Chondrocyte (in vitro differentiated cells): Measurements from ENCODE around the gene COQ7. TPM values are rescaled to one million over a fixed set of nuclear protein-coding genes. Genes with fewer than 3 reads are reported as not detected.

ENCODE experiments used
- DNase-seq: peaks from one replicate; pipeline ENCODE4 v3.0.0; 2021; ENCODE audit warnings: mixed read lengths, low spot score
- H3K27ac Mint-ChIP-seq: one replicate; pipeline ENCODE4 v1.8.0; 2021; ENCODE audit warnings: mild to moderate bottlenecking, moderate library complexity, mixed read lengths; ENCODE audit not compliant: unreplicated experiment
- H3K27me3 Mint-ChIP-seq: 2 replicates; pipeline ENCODE4 v1.8.0; 2021; ENCODE audit warnings: low read depth, mixed read lengths
- H3K36me3 Mint-ChIP-seq: 2 replicates; pipeline ENCODE4 v1.8.0; 2021; ENCODE audit warnings: low read depth, mixed read lengths
- H3K4me1 Mint-ChIP-seq: 2 replicates; pipeline ENCODE4 v1.8.0; 2021; ENCODE audit warnings: low read depth, mild to moderate bottlenecking, mixed read lengths
- H3K4me3 Mint-ChIP-seq: one replicate; pipeline ENCODE4 v1.8.0; 2021; ENCODE audit warnings: mild to moderate bottlenecking, moderate library complexity, mixed read lengths; ENCODE audit not compliant: unreplicated experiment
- H3K9me3 Mint-ChIP-seq: 2 replicates; pipeline ENCODE4 v1.8.0; 2021; ENCODE audit warnings: low read depth, mixed read lengths
- total RNA-seq: library from RNA; stranded (reverse); gene quantifications from 3 replicates; pipeline ENCODE4 v1.2.1, GENCODE V29; 2021
- TF ChIP-seq, protein P1 (sequence below): fragments of 200-600 bp; sonication (generic); IDR thresholded peaks from 2 replicates; pipeline ENCODE4 v1.5.0; 2021; ENCODE audit warnings: antibody characterized with exemption, mild to moderate bottlenecking, moderate library complexity

The COQ7 gene
- total RNA-seq, 1 donor from 2014 or later, result 20.7 TPM

DNA sequence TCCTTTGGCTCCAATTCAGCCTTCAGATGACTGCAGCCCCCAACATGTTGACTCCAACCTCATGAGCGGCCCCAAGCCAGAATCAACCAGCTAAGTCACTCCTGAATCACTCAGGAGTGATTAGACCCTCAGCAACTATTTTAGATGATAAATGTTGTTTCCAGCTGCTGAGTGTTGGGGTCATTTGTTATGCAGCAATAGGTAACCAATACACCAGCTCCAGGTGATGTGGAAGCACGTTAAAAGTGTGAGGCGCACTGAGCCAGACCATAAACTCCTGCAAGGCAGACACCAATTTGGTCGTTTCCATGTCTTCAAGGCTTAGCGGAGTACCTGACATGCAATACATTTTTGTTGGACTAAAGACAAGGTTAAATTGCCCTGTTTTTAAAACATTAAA is 17.5 kb downstream of the COQ7 start:
- Mint-ChIP-seq H3K27me3 (no peaks in the 10 kb centered on the region), H3K4me1 (peaks cover 8% of the 10 kb centered on the region), H3K9me3 (no peaks in the 10 kb centered on the region), H3K27ac (no peak overlapping the region), H3K36me3 (peaks cover 4% of the 10 kb centered on the region), H3K4me3 (no peak overlapping the region)
- DNase-seq, result no peak
- TF ChIP-seq, protein P1, sequence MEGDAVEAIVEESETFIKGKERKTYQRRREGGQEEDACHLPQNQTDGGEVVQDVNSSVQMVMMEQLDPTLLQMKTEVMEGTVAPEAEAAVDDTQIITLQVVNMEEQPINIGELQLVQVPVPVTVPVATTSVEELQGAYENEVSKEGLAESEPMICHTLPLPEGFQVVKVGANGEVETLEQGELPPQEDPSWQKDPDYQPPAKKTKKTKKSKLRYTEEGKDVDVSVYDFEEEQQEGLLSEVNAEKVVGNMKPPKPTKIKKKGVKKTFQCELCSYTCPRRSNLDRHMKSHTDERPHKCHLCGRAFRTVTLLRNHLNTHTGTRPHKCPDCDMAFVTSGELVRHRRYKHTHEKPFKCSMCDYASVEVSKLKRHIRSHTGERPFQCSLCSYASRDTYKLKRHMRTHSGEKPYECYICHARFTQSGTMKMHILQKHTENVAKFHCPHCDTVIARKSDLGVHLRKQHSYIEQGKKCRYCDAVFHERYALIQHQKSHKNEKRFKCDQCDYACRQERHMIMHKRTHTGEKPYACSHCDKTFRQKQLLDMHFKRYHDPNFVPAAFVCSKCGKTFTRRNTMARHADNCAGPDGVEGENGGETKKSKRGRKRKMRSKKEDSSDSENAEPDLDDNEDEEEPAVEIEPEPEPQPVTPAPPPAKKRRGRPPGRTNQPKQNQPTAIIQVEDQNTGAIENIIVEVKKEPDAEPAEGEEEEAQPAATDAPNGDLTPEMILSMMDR, result no peak

DNA sequence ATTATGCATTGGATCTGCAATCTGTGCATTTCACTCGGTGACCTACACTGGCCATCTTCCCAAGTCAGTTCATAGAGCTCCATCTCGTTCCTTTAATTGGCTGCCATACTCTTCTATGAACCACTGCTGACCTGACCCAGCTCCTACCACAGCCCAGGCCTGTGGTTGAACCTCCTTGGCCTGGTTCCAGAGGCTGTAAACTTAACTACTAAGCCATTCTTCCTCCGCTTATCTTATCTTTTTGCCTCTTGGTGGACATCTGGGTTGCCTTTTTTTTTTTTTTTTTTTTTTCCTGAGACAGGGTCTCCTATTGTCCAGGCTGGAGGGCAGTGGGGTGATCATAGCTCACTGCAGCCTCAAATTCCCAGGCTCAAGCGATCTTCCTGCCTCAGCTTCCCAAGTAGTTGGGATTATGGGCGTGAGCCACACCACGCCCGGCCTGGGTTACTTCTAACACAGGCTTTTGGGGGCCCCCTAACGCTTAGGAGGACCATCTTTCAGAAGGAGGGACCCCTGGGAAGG is 18.3 kb downstream of the COQ7 start:
- Mint-ChIP-seq H3K9me3 (no peaks in the 10 kb centered on the region), H3K4me3 (no peak overlapping the region), H3K27ac (no peak overlapping the region), H3K4me1 (peaks cover 8% of the 10 kb centered on the region), H3K27me3 (no peaks in the 10 kb centered on the region), H3K36me3 (peaks cover 4% of the 10 kb centered on the region)
- TF ChIP-seq, protein P1, result no peak
- no peak for DNase-seq

DNA sequence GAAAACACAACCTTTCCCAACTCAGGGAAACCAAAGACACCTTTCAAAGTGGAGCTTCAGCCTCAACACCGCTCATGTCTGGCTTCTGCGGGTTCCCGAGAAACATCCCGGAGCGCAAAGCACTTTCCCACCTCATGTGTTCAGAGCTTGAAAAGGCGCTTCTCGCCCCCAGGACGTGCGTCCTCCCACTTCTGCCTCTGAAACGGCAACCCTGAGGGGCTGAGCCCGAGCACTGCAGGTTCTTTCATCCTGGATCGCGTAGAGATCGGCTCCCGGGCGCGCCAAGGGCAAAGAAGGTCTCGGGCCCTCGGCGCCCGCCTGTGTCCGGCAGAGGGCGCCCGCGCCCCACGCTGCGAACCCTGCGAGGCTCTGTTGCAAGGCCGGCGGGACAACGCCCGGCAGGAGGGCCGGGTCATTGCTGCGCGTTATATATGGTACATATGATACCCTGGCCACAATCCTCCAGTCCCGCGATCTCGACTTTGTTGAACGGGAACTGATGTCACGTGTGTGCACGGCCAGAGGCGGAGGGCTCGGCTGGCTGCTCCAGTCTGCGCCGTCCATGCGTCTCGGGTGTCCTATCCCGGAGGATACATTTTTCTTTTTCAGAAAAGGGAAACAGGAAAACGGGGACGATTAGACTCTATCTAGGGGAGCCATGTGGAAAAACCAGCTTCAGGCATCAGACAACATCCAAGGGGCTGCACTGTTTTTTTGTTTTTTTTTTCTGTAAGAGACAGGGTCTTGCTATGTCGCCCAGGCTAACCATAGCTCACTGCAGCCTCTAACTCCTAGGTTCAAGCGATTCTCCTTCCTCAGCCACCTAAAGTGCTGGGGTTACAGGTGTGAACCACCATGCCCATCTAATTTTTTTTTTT is 19.1 kb downstream of the COQ7 start:
- TF ChIP-seq, protein P1, result peak; percentile 100
- no peaks in the 10 kb centered on the region for H3K27me3 Mint-ChIP-seq
- DNase-seq, result peak; percentile 92
- peak overlapping the region; percentile 78 for H3K27ac Mint-ChIP-seq
- peak overlapping the region; percentile 86 for H3K4me3 Mint-ChIP-seq
- H3K4me1 Mint-ChIP-seq, result peaks cover 8% of the 10 kb centered on the region
- peaks cover 4% of the 10 kb centered on the region for H3K36me3 Mint-ChIP-seq
- no peaks in the 10 kb centered on the region for H3K9me3 Mint-ChIP-seq

DNA sequence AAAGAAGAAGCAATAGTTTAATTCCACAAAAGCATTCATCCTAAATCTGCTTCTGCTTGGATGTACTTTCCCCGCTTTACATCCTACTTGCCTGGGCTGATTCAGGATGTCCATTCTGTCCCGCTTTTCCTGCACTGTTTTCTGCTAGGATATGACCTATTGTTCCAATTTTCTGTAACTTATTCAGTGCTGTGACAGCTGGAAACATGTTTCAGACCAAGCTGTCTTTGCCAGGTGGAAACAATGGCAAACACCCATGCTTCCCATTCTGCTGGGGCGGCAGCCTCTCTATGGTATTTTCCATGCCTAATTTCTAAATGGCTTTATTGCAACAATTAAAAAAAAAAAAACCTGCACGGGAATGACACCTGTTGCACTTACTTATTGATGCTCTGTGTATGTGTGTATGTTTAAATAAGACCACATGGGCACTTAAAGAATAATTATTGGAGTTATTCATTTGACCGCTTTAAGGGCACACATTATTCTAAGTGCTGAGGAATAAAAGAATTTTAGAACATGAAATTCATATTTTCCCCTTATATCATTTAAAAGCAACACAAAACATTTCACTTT is 21.0 kb downstream of the COQ7 start:
- Mint-ChIP-seq H3K4me1 (peaks cover 13% of the 10 kb centered on the region), H3K27ac (no peak overlapping the region), H3K9me3 (no peaks in the 10 kb centered on the region), H3K27me3 (no peaks in the 10 kb centered on the region), H3K4me3 (no peak overlapping the region), H3K36me3 (no peaks in the 10 kb centered on the region)
- DNase-seq, result no peak
- TF ChIP-seq, protein P1, result no peak

DNA sequence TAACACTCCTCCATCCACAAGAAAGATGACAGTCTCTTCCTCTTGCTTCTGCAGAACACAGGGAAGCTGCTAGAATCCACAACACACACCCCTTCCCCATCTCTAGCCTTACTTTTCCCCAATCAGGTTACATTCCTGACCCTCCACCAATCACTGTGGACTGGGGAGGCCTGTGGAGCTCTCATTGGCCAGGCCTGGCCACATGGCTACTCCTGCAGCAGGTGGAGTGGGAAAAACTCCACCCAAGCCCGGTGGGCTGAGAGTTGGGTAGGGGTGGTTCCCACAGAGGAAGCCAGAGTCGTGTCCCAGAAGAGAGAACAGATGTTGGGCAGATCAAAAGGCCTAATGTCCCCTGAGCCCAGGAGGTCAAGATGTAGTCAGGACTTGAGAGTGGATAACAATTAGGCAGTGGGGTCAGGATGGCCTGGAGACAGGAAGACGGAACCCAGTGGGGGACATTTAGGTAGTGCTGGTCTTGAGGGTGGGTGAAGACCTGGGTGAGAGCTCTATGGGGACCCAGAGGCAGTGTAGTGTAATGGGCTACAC is 22.1 kb downstream of the COQ7 start:
- no peak overlapping the region for H3K4me3 Mint-ChIP-seq
- no peaks in the 10 kb centered on the region for H3K9me3 Mint-ChIP-seq
- H3K4me1 Mint-ChIP-seq, result peaks cover 13% of the 10 kb centered on the region
- no peaks in the 10 kb centered on the region for H3K27me3 Mint-ChIP-seq
- TF ChIP-seq, protein P1, result no peak
- H3K27ac Mint-ChIP-seq, result no peak overlapping the region
- no peak for DNase-seq
- no peaks in the 10 kb centered on the region for H3K36me3 Mint-ChIP-seq
